Fibroblast of lung (primary cell): Measurements from ENCODE around the gene SLC6A5.

Experiments
- EZH2 ChIP-seq: IDR thresholded peaks from 2 replicates; pipeline ENCODE4 v1.5.1; 2012; ENCODE audit warnings: low read length, control low read depth, mild to moderate bottlenecking; ENCODE audit errors: missing control alignments
- TF ChIP-seq, protein P1 (sequence below), 2 donors: IDR thresholded peaks in 1 of 2; conservative IDR thresholded peaks in 1 of 2; 1 replicate in 1 of 2; 2 replicates in 1 of 2; pipeline ENCODE4 v1.5.1; 2011 to 2012; ENCODE audit warnings: low read length in 2 of 2, control low read depth in 1 of 2, inconsistent platforms in 1 of 2, low read depth in 1 of 2, mild to moderate bottlenecking in 1 of 2

DNA sequence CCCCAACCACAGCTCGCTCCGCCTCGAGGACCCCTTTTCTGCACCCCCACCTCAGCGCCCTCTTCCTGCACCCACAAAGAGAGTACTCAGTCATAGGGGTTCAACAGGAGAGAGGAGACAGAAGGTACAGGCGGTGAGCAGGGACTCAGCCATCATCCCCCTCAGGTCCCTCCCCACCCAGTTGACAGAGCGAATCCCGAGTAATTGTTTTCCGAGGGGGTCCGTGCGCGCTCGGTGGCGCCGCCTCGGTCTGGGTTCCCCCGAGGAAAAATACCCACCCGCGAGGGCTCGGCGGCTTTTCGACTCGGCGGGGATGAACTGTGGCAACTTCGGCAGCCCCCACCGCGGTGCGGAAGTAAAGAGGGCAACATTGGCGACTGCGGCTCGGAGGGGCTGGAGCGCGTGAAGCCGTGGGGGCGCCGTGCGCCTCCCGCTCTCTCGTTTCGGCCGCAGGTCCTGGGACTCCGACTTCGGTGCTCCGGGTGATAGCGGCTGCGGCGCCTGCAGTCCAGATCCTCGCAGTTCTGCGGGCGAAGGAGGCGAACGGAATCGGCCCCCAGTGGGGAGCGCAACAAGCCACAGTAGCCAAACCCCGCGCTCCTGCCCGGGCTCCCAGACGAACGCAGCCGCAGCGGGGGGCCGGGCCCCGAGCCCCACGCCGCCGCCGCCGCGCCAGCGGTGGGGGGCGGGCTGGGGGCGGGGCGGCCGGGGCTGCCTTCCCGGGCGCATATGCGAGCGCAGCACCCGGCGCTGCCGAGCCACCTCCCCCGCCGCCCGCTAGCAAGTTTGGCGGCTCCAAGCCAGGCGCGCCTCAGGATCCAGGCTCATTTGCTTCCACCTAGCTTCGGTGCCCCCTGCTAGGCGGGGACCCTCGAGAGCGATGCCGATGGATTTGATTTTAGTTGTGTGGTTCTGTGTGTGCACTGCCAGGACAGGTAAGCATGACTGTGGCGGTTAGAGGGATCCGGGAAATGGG lies 69.7 kb downstream of the SLC6A5 start, which contains the start of gene NELL1:
- TF ChIP-seq, protein P1, sequence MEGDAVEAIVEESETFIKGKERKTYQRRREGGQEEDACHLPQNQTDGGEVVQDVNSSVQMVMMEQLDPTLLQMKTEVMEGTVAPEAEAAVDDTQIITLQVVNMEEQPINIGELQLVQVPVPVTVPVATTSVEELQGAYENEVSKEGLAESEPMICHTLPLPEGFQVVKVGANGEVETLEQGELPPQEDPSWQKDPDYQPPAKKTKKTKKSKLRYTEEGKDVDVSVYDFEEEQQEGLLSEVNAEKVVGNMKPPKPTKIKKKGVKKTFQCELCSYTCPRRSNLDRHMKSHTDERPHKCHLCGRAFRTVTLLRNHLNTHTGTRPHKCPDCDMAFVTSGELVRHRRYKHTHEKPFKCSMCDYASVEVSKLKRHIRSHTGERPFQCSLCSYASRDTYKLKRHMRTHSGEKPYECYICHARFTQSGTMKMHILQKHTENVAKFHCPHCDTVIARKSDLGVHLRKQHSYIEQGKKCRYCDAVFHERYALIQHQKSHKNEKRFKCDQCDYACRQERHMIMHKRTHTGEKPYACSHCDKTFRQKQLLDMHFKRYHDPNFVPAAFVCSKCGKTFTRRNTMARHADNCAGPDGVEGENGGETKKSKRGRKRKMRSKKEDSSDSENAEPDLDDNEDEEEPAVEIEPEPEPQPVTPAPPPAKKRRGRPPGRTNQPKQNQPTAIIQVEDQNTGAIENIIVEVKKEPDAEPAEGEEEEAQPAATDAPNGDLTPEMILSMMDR (conservative IDR thresholded peaks at IDR 0.05 in 1 of 2, IDR thresholded peaks at IDR 0.05 in 1 of 2; ENCODE audit: low read depth in 1 of 2, low read length in 2 of 2), result no peak
- peak; percentile 72 for TF ChIP-seq EZH2
